Glomerular endothelial cell (primary cell): ENCODE results near the gene CCDC87. TPM values are rescaled to one million over a fixed set of nuclear protein-coding genes. Genes with fewer than 3 reads are reported as not detected.
"Not testable (repeated sequence)": the region's sequence is repeated elsewhere in the genome, so short reads cannot be mapped to it uniquely, and the experiment has no call there.

Source experiments
- DNase-seq: peaks from one replicate; pipeline ENCODE4 v3.0.0-alpha.2; 2011; ENCODE audit warnings: low read depth, low spot score; ENCODE audit errors: extremely low read depth
- total RNA-seq: library from RNA; depleted of rRNA; stranded (reverse); fragments of >200 nt; gene quantifications from 2 replicates; pipeline ENCODE4 v1.2.3, GENCODE V29; 2015

Gene CCDC87
- total RNA-seq, 1 donor from 2014 or later, result 0.18 TPM

DNA sequence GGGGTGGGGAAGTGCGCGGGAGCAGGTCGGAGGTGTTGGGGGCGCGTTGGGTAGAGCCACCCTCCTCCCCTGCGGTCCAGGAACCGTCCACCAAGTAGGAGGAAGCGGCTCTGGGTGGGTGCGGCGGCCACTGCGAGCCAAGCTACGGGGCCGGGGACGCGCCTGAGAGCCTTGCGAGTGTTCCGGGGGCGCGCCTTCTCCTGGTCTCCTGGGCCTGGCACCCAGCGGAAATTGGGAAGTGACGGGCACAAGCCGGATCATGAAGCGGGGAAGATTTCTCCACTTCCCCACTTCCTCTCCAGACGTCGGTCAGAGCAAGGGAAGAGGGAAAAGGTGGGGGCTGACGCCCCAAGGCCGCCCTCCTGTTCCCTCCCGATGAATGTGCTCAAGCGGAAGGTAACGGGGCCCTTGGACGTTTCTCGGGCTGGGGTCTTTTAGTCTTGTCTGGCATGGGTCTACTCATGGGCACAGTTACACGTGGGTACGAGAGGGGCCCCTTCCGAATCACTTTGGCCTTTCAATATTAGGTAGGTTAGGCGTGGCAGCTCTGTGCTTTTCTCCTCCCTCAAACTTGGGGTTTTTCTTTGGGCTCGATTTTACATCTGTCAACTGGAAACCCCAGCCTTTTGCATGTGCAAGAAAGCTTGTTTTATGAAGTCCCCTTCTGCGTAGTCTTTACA lies 24.4 kb upstream of the CCDC87 start:
- DNase-seq, result no peak

DNA sequence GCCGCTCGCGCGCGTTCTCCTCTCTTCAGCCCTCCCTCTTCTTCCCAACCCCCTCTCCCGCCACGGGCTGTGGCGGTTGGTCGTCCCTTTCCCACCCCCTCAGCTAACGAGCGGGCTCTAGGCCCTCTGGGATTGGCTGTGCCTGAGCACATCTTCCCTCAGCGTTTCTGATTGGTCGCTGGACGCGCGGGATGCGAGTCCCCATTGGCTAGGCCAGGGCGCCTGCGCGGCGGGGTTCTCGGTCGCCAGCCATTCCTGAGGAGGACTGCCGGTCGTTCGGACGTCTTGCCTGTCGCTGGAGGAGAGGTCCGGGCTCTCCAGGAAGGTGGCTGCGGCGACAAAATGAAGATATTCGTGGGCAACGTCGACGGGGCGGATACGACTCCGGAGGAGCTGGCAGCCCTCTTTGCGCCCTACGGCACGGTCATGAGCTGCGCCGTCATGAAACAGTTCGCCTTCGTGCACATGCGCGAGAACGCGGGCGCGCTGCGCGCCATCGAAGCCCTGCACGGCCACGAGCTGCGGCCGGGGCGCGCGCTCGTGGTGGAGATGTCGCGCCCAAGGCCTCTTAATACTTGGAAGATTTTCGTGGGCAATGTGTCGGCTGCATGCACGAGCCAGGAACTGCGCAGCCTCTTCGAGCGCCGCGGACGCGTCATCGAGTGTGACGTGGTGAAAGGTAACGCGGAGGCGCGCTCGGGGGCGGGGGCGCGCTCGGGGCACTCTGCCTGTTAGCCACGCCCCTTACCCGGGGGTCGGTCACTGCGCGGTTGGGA lies 23.7 kb upstream of the CCDC87 start, which contains the start of gene RBM14:
RBM14 (plus strand) TSS at position 252 of the 776 bp plus-strand sequence; CDS start at position 343, 91 bp downstream.
- no peak for DNase-seq

DNA sequence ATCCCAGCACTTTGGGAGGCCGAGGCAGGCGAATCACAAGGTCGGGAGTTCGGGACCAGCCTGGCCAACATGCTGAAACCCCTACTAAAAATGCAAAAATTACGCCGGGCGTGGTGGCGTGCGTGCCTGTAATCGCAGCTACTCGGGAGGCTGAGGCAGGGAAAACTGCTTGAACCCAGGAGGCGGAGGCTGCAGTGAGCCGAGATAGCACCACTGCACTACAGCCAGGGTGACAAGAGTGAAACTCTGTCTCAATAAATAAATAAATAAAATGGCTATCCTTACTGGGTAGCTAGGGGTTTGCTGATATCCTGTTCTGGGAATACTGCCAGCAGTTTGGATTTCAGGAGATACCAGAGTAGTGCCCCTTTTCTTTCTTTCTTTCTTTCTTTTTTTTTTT lies 21.2 kb upstream of the CCDC87 start:
- no peak for DNase-seq

DNA sequence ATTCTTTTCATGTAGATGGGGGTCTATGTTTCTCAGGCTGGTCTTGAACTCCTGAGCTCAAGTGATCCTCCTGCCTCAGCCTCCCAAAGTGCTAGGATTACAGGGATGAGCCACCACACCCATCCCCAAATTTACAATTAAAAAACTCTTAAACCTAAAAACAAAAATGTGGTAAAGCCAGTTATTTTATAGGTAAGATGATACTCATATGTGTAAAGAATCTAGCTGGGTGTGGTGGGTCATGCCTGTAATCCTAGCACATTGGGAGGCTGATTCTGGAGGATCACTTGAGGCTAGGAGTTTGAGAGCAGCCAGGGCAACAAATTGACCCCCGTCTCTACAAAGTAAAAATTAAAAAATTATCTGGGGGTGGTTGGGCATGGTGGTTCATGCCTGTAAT lies 19.6 kb upstream of the CCDC87 start:
- DNase-seq, result no peak

DNA sequence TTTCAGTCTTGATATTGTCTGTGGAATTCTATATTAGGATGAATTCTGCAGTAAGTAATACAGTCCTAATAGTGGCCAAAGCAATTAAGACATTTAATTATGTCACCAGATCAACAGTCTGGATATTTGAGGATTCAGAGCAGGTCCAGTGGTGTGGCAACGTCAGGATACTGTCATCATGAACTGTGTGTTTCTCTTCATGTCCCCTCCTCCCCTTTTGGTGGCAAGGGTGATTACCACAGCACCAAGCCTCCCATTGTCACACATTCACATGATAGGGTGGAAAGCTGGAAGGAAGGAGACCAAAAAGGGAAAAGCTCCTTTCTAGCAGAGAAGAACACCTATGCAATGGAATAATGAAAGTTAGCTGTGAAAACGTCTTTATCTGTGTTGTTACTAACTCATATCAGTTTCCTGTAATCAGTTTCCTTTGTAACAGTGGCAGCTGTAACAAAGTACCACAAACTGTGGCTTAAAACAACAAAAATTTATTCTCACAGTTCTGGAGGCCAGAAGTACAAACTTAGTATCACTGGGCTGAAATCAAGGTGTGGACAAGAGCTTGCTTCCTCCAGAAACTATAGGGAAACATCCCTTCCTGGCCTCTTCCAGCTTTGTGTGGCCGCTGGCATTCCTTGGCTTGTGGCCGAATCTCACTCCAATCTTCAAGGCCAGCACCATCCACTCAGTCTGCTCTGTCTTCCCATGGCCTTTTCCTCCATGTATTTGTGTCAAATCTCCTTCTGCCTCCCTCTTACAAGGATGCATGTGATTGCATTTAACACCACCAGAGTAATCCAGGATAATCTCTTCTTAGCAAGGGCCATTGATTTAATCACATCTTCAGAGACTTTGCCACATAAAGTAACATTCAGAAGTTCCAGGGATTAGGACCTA lies 17.1 kb upstream of the CCDC87 start:
- DNase-seq, result no peak

DNA sequence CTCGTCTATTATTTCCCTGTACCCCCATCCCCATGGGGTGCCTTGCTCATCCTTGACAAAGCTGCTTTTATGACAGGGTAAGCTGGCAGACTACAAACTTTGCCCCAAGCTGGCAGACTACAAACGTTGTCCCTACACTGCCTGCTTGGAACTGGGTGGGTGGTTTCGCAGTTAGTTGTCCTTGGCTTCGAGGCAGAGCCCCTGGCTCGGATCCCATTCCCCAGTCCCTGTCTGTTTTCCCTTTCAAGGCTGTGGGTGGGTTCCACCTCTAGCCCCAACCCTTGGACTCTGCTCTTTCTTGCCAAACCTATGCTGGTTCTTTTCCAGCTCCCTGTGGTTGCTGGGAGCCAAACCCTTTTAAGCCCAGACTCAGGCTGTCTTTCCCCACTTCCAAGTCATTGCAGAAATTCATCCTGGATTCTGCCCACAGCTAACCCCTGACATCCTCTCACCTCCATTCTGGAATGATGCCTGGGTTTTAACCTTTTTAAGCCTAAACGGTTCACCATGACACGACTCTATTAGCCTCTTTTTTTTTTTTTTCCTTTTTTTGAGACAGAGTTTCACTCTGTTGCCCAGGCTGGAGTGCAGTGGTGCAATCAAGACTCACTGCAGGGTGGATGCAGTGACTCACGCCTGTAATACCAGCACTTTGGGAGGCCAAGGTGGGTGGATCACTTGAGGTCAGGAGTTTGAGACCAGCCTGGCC lies 14.4 kb upstream of the CCDC87 start:
- no peak for DNase-seq

DNA sequence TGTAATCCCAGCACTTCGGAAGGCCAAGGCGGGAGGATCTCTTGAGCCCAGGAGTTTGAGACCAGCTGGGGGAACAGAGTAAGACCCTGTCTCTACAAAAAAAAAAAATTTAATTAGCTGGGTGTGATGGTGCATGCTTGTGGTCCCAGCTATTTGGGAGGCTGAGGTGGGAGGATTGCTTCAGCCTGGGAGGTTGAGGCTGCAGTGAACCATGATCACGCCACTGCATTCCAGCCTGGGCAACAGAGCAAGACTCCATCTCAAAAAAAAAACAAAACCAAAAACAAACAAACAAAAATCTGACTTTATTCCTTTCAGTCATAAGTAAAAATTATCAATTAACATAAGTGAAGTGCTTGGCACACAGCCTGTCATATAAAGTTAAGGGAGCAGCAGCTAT lies 13.7 kb upstream of the CCDC87 start:
- DNase-seq, result not testable (repeated sequence)

DNA sequence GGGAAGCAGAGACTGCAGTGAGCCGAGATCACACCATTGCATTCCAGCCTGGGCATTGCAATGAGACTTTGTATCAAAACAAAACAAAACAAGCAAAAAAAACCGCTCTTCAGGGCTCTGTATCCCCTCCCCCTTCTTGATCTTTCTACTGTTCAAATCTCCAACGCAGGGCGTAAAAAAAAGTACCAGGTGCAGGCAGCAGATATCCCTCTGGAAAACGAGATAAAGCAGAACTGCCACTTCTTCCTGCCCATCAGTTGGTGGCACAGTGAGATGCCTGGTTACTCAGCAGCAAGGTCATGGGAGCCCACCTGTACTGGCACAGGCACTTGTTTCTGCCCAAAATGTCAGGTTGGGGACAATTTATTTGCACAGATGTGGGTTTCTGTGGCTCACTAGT lies 11.3 kb upstream of the CCDC87 start:
- DNase-seq, result no peak

DNA sequence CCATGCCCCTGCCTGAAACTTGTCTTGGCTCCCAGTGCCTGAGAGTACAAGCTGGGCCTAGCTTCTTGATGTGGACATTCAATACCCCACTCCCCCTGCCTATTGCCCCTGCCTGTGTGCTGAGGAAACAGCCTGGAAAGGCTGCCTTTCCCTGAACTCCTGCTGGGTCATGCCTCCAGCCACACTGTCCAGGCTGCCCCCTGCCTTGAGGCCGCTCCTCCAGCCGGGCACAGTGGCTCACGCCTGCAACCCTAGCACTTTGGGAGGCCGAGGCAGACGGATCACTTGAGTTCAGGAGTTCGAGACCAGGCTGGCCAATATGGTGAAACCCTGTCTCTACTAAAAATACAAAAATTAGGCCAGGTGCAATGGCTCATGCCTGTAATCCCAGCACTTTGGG lies 10.2 kb upstream of the CCDC87 start:
- no peak for DNase-seq

DNA sequence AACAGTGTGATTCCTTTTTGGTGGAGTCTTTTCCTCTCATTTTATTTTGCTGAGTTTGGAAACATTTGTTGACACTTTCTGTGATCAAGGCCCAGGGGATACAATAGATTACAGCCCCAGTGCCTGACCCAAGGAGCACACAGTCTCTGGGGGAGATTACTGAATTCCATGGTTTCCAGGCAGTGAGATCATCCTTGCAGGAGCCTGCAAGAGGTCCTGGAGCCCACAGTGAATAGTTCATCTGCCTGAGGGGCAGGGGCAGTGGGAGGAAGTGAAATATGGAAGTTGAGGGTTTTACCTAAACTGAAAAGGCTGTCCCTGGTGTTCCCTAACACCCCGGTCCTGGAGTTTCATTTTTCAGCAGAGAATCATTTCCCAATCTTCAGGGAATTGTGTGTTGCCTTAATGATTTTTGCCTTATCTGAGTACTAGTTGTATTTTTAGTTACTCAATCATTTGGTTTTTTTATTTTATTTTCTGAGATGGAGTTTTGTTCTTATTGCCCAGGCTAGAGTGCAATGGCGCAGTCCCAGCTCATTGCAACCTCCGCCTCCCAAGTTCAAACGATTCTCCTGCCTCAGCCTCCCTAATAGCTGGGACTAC lies 7.9 kb upstream of the CCDC87 start:
- DNase-seq, result no peak

DNA sequence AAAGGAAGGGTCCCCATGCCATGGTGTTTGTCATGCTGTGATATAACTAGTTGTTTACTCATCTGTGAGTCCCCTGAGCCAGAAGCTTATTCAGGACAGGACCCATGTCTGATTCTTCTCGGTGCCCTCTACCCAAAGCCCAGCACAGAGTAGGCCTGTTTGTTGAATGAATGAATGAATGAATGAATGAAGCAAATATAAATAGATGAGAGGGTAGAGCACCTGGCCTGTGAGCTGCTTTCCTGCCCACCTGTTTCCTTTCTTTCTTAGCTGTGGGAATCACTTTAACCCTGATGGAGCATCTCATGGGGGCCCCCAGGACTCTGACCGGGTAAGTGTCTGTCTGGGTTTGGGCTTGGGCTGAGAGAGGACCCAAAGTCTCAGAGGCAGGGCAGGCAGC lies 7.4 kb upstream of the CCDC87 start:
- DNase-seq, result no peak

DNA sequence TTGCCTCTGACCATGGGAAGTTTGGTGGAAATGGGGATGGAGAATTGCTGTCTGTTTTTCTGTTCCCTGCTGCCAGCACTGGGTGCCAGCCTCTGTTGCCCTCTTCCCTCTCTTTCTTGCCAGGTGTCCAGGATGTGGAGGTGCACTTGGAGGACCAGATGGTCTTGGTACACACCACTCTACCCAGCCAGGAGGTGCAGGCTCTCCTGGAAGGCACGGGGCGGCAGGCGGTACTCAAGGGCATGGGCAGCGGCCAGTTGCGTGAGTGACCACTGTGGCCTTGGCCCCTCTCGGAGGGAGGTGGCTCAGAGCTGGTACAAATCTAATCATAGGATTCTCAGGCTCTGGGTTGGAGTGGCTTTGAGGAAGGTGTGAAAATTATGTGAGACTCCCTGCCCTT lies 6.1 kb upstream of the CCDC87 start:
- no peak for DNase-seq

DNA sequence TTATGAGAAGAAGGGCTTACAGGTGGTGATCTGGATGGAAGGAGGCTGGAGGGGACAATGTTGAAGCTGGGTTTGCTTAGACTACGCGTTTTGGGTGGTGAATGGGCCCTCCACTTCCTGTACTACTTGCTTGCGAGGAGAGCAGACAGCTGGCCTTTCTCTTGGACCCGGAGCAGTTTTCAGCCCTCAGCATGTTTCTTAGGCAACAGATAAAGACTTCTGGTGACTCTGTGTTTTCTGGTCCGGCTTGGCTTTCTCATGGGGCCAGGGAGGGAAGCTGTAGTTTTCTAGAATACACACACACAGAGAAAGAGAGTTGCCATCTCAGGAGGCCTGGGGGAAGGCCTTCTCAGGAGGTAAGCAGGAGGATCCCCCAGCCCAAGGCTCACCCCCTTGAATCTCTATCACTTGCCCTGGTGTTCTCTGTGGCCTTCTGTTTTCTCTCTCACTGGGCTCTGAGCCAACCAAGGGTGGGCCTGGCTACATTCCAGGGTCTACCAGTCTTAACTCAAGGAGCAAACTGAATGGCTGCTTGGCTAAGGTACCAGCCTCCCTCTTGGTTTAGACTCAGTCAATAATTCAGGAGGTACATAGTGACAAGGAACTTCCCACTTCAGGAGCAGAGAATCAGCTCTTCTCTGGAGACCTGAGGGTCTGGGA lies 2.5 kb upstream of the CCDC87 start:
- no peak for DNase-seq

DNA sequence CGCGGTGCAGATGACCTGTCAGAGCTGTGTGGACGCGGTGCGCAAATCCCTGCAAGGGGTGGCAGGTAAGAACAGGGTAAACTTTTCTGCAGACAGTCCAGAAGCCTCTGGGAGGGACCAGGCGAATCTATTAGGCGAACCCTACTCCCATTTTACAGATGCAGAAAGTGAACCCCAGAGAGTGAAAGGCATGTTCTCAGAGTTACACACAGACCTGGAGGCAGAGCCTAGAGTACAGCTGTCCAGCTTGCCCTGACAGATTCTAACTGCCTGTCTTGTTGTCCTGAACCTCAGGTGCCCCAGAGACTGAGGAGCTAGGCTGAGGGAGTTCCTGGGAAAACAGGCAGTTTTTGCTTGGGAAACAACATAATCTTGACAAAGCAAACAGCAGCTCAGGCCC lies 787 bp upstream of the CCDC87 start:
- no peak for DNase-seq

DNA sequence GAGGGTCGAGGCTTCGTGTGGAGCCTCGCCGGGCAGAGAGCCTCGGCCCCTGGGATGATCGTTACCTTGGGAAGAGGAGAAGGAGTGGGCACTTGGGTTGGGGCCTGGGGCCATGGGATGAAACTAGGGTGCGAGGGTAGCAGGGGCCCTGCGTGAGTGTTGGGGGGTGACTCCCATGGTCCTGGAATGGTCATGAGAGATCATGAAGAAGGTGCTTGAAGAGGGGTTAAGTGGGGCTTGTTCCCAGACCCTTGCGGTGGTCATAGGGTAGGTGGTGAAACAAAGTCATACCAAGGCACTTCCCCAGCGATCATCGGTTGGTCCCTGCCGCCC lies 406 bp upstream of the CCDC87 start:
- no peak for DNase-seq

DNA sequence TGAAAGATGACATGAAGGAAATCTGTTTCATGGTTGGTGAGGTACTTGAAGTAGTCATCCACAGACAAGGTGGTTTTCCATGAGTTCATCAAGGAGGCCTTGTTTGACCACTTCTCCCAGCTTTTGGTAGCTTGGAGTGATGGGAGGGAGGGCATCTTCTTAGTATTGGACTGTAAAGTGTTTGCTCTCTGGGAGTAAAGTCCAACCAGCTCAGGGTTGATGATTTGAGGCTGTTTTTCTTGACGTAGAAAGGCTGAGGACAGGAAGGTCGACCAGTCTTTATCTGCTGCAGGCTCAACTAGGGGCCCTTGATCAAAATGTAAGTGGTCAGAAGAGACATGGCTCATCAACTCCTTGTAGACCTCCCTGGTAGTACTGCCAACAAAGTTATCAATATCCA lies 1.7 kb downstream of the CCDC87 start:
- DNase-seq, result no peak

DNA sequence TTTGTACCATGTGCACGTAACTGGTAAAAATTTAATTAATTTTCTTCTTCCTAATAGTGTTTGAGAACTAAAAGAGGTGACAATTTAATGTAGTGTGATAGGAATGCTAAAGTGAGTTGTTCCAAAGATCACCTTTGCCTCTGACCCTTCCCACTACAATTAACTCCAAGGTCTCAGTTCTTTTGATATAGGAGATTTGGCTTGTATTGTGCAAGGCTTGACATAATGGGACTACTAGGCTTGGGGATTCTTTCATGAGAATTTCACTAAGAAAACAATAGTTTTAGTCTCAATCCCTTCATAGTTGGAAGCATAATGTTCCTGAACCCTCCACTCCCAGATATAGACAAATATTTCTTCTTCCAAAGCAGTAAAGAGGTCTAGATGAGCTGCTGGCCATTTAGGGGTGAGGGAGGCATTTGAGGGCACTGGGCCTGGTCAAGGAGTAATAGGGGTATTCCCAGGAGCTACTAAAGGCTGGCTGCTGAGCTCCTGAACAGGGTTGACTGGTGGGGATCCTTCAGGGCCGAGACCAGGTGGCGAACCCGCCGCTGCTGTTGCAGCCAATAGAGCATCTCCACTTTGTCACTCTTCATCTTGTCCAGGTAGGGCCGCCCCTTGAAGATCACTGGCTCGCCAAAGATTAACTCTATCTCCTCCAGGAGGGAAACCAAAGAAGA lies 2.7 kb downstream of the CCDC87 start:
- DNase-seq, result no peak

DNA sequence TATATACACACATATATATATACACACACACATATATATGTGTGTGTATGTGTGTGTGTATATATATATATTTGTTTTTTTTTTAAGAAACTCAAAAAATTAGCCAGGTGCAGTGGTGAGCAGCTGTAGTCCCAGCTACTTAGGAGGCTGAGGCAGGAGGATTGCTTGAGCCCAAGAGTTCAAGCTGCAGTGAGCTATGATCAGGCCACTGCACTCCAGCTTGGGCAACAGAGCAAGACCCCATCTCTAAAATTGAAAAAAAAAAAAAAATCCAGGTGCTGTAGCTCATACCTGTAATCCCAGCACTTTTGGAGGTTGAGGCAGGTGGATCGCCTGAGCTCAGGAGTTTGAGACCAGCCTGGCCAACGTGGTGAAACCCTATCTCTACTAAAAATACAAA lies 3.5 kb downstream of the CCDC87 start:
- DNase-seq, result not testable (repeated sequence)

DNA sequence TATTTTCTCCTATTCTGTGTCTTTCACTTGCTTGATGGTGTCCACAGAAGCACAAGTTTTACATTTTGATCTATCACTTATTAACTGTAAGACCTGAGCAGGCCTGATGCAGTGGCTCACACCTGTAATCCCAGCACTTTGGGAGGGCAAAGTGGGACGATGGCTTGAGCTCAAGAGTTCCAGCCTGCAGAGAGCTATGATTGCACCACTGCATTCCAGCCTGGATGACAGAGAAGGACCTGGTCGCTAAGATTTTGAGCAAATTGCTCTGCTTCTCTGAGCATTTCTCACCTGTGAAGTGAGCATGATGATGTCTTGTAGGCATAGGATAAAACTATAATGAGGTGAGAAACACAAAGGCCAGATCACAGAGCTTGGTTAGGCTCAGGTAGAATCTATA lies 6.7 kb downstream of the CCDC87 start:
- DNase-seq, result no peak
